Adrenal gland (tissue), 12 donors: ENCODE results near the gene UBAP2. TPM values are rescaled to one million over a fixed set of nuclear protein-coding genes. Genes with fewer than 3 reads are reported as not detected.

Source experiments
- DNase-seq, 7 donors: peaks; one replicate each; pipeline ENCODE4 v3.0.0-alpha.2; 2019 to 2020
- H3K27ac ChIP-seq, 5 donors: fragments of 200-600 bp; sonication (generic) in 4 of 5; 1 replicate in 3 of 5; 2 replicates in 2 of 5; pipeline versions ENCODE4 v1.5.1 to v1.8.0; 2016 to 2020; ENCODE audit warnings: mild to moderate bottlenecking in 1 of 5
- H3K27me3 ChIP-seq: fragments of 200-600 bp; 2 replicates; pipeline ENCODE4 v1.8.0; 2021
- H3K36me3 ChIP-seq, 2 donors: fragments of 200-600 bp; replicated peaks in 1 of 2; 1 replicate in 1 of 2; 2 replicates in 1 of 2; pipeline versions ENCODE4 v1.5.1 to v1.8.0; 2018 to 2022
- H3K4me1 ChIP-seq, 2 donors: fragments of 200-600 bp; replicated peaks in 1 of 2; 1 replicate in 1 of 2; 2 replicates in 1 of 2; pipeline versions ENCODE4 v1.5.1 to v1.8.0; 2018 to 2021
- H3K4me3 ChIP-seq, 4 donors: fragments of 200-600 bp; sonication (generic) in 3 of 4; one replicate each; pipeline ENCODE4 v1.5.1; 2016 to 2018
- H3K9me3 ChIP-seq, 3 donors: fragments of 200-600 bp; sonication (generic) in 1 of 3; replicated peaks in 1 of 3; 1 replicate in 2 of 3; 2 replicates in 1 of 3; pipeline versions ENCODE4 v1.5.1 to v1.8.0; 2016 to 2021
- POLR2A ChIP-seq, 2 donors: fragments of 450-650 bp; IDR thresholded peaks; one replicate each; pipeline ENCODE4 v1.6.1; 2017; ENCODE audit warnings: antibody characterized with exemption in 2 of 2, mild to moderate bottlenecking in 2 of 2, moderate library complexity in 1 of 2
- WGBS, 4 donors: extraction: QIAGEN DNeasy Blood & Tissue Kit in 2 of 4; methylation state at CpG; one replicate each; pipeline versions ENCODE4 v1.1.5 to v1.1.7; 2013 to 2017; 5-methylcytosine and 5-hydroxymethylcytosine counted together
- intact Hi-C, 2 donors: fragments of 100-400 bp; cut with DNase I; formaldehyde crosslinking; loops; one replicate each; pipeline versions ENCODE4 v1.14.1 to v1.15.0; 2022 to 2023
- polyA plus RNA-seq, 3 donors: library from polyadenylated mRNA; stranded (reverse); fragments of 200-250 nt in 2 of 3; fragments of 350-450 nt in 1 of 3; fragmentation: Illumina TruSeq in 1 of 3; extraction: RNeasy Lipid Tissue Mini Kit (QIAGEN cat#74804) in 1 of 3; gene quantifications; one replicate each; pipeline ENCODE4 v1.2.3, GENCODE V29; 2013 to 2014
- total RNA-seq, 9 donors: library from RNA; depleted of rRNA in 4 of 9; stranded (reverse); fragments of >200 nt in 4 of 9; fragments of 120-200 nt in 1 of 9; fragmentation: NEBNext Ultra II Directional in 1 of 9; extraction: Animal tissue kit (Norgen Biotek cat#: 25700) in 1 of 9; gene quantifications; one replicate each; pipeline versions ENCODE4 v1.1.0 to v1.2.4, GENCODE V29; 2013 to 2023
- TF ChIP-seq, protein P1 (sequence below), 6 experiments: fragments of 450-650 bp in 4 of 6; fragments of 200-600 bp in 2 of 6; sonication (generic) in 1 of 6; IDR thresholded peaks; 1 replicate in 5 of 6; 2 replicates in 1 of 6; pipeline versions ENCODE4 v1.5.1 to v1.8.0; 2016 to 2021; ENCODE audit warnings: antibody characterized with exemption in 6 of 6, mild to moderate bottlenecking in 2 of 6, moderate library complexity in 1 of 6
- donor health status: healthy with polysubstance abuse.
- donor health status: Bipolar disorder and iron deficiency.
- donor health status: DM: yes; HTN: yes; CAD: no.
- donor health status: DM: no; HTN: no; CAD: no.
- donor health status: DM: no; HTN: no; CAD: no.
- donor health status: DM: yes; HTN: yes; CAD: no.

Gene UBAP2
- total and polyA plus RNA-seq, 12 donors = 20.9 to 60.0 (median 37.8) TPM

DNA sequence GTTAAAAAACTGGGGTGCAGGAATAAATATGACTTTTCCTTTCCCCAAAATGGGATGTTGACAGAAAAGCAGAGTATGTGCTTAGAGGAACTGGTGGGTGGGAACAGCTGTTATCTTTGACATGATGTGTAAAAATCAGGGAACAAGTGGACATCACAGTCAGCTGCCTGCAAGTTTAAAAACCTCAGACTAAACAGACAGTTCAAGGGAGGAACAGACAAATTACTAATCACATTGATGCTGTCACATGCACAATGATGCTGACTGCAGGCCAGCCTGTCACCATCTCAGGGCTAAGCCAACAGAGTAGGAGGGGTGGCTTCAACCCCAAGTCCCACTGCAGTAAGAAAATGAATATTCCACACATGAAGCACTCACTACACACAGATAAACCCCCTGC, 38.2 kb upstream of the UBAP2 start:
- no peak for TF ChIP-seq POLR2A (IDR thresholded peaks at IDR 0.05)
- TF ChIP-seq, protein P1, sequence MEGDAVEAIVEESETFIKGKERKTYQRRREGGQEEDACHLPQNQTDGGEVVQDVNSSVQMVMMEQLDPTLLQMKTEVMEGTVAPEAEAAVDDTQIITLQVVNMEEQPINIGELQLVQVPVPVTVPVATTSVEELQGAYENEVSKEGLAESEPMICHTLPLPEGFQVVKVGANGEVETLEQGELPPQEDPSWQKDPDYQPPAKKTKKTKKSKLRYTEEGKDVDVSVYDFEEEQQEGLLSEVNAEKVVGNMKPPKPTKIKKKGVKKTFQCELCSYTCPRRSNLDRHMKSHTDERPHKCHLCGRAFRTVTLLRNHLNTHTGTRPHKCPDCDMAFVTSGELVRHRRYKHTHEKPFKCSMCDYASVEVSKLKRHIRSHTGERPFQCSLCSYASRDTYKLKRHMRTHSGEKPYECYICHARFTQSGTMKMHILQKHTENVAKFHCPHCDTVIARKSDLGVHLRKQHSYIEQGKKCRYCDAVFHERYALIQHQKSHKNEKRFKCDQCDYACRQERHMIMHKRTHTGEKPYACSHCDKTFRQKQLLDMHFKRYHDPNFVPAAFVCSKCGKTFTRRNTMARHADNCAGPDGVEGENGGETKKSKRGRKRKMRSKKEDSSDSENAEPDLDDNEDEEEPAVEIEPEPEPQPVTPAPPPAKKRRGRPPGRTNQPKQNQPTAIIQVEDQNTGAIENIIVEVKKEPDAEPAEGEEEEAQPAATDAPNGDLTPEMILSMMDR (IDR thresholded peaks at IDR 0.05) = no peak
- intact Hi-C loops = no loop called here
- Histone ChIP-seq H3K36me3 (peaks cover 0 to 62% of the 10 kb centered on the region in 2 donors), H3K27me3 (no peaks in the 10 kb centered on the region), H3K9me3 (no peaks in the 10 kb centered on the region), H3K27ac (peak overlapping the region in 1 of 5 donors; percentile 19), H3K4me1 (no peaks in the 10 kb centered on the region), H3K4me3 (no peak overlapping the region)
- no peak for DNase-seq

GRCh38 chr9:34085581-34086500, 37.2 kb upstream of the UBAP2 start:
- no peak for DNase-seq
- H3K9me3 ChIP-seq = no peaks in the 10 kb centered on the region
- 83 to 92% (median 89%) methylated on average over 6 of the region's 6 CpGs for WGBS, 4 donors

GRCh38 chr9:34084562-34084961, 35.9 kb upstream of the UBAP2 start:
- 0 to 71% (median 36%) methylated on average over 1 of the region's 1 CpG for WGBS, 4 donors
- peak in 2 of 7 donors; percentile 11 to 54 for DNase-seq
- no peaks in the 10 kb centered on the region for H3K27me3 ChIP-seq
- peak overlapping the region in 2 of 5 donors; percentile 40 to 41 for H3K27ac ChIP-seq
- no peak overlapping the region for H3K4me3 ChIP-seq
- no peaks in the 10 kb centered on the region for H3K9me3 ChIP-seq
- intact Hi-C loops = no loop called here
- TF ChIP-seq POLR2A (IDR thresholded peaks at IDR 0.05) = no peak
- TF ChIP-seq, protein P1 (IDR thresholded peaks at IDR 0.05) = no peak
- peaks cover 0 to 39% of the 10 kb centered on the region in 2 donors for H3K36me3 ChIP-seq
- no peaks in the 10 kb centered on the region for H3K4me1 ChIP-seq

More at GRCh38 chr9:34085581-34086500, 37.2 kb upstream of the UBAP2 start:
- Histone ChIP-seq H3K27me3 (no peaks in the 10 kb centered on the region), H3K4me1 (no peaks in the 10 kb centered on the region), H3K4me3 (no peak overlapping the region), H3K27ac (peak overlapping the region in 1 of 5 donors; percentile 42), H3K36me3 (peaks cover 0 to 52% of the 10 kb centered on the region in 2 donors)
- intact Hi-C loops = no loop called here
- TF ChIP-seq, protein P1 (IDR thresholded peaks at IDR 0.05) = no peak
- TF ChIP-seq POLR2A (IDR thresholded peaks at IDR 0.05) = no peak

DNA sequence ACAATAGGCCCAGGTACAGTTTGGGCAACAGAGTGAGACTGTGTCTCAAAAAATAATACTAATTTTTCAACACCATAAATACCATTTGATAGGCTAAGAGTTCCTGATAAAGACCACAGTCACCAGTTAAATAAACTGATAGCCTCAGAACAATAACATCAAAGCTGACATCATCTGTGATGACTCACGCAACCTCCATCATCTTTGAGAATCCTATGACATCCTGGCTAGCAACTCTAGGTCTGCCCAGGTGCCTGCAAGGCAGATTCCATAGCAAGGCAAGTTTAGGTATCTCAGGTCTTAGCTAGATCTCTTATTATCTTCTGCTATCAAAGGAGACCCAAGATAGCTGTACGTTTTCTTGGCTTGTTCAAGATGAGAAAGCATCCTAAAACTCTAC, 30.5 kb upstream of the UBAP2 start:
- Histone ChIP-seq H3K9me3 (no peaks in the 10 kb centered on the region), H3K27me3 (no peaks in the 10 kb centered on the region), H3K36me3 (no peaks in the 10 kb centered on the region), H3K4me3 (no peak overlapping the region), H3K27ac (no peak overlapping the region), H3K4me1 (no peaks in the 10 kb centered on the region)
- TF ChIP-seq POLR2A (IDR thresholded peaks at IDR 0.05) = no peak
- TF ChIP-seq, protein P1 (IDR thresholded peaks at IDR 0.05) = no peak
- intact Hi-C loops = loop anchor here in 1 of 2 donors (10.0 kb wide), 2 partner anchors 54 to 154 kb away; no protein-coding TSS in a partner anchor
- no peak for DNase-seq
- WGBS, 4 donors = 68 to 88% (median 78%) methylated on average over 2 of the region's 2 CpGs
